ENCODE measurements around the gene VAV2. TPM values are rescaled to one million over a fixed set of nuclear protein-coding genes. Genes with fewer than 3 reads are reported as not detected.

VAV2 gene
- total RNA-seq, 1 donor from 2014 or later: 24.4 TPM

DNA sequence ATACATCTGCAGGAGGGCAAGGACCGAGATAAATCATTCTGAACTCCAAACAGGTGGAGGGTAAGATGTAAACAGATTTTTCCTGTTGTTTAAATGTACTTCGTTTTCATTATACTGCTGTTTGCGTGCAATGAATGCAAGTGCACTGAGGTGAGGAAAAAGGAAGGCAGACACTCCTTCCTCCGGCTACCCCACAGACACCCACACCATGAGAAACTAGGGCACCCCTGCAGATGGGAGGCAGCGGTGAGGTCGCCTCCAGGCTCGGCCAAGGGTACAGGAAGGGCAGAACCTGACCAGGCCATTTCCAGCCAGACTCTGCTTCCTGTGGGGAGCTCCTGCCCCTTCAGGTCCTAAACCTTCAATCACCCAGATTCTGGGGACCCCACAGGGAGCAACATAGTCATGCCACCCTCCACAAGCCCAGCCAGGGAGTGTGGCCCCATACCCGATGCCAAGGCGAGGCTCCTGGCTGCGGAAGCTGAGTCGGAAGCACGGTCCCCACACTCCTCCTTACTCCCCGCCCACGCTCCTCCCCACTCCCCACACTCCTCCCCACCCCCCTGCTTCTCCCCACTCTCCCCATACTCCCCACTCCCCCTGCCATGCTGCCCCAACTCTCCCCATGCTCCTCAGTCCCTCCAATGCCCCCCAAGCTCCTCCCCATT is 37.1 kb downstream of the VAV2 start:
- no peak for DNase-seq (ENCODE audit: extremely low spot score, unreplicated experiment)
- TF ChIP-seq, protein P1, sequence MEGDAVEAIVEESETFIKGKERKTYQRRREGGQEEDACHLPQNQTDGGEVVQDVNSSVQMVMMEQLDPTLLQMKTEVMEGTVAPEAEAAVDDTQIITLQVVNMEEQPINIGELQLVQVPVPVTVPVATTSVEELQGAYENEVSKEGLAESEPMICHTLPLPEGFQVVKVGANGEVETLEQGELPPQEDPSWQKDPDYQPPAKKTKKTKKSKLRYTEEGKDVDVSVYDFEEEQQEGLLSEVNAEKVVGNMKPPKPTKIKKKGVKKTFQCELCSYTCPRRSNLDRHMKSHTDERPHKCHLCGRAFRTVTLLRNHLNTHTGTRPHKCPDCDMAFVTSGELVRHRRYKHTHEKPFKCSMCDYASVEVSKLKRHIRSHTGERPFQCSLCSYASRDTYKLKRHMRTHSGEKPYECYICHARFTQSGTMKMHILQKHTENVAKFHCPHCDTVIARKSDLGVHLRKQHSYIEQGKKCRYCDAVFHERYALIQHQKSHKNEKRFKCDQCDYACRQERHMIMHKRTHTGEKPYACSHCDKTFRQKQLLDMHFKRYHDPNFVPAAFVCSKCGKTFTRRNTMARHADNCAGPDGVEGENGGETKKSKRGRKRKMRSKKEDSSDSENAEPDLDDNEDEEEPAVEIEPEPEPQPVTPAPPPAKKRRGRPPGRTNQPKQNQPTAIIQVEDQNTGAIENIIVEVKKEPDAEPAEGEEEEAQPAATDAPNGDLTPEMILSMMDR (IDR thresholded peaks at IDR 0.05): no peak
- peaks cover 58% of the 10 kb centered on the region for H3K4me1 Mint-ChIP-seq (ENCODE audit: unreplicated experiment)
- no peak overlapping the region for H3K27ac Mint-ChIP-seq (ENCODE audit: unreplicated experiment)
- no peaks in the 10 kb centered on the region for H3K27me3 Mint-ChIP-seq (ENCODE audit: unreplicated experiment)
- no peaks in the 10 kb centered on the region for H3K36me3 Mint-ChIP-seq (ENCODE audit: unreplicated experiment)
- H3K4me3 Mint-ChIP-seq (ENCODE audit: unreplicated experiment): no peak overlapping the region
- no peaks in the 10 kb centered on the region for H3K9me3 Mint-ChIP-seq (ENCODE audit: unreplicated experiment)

DNA sequence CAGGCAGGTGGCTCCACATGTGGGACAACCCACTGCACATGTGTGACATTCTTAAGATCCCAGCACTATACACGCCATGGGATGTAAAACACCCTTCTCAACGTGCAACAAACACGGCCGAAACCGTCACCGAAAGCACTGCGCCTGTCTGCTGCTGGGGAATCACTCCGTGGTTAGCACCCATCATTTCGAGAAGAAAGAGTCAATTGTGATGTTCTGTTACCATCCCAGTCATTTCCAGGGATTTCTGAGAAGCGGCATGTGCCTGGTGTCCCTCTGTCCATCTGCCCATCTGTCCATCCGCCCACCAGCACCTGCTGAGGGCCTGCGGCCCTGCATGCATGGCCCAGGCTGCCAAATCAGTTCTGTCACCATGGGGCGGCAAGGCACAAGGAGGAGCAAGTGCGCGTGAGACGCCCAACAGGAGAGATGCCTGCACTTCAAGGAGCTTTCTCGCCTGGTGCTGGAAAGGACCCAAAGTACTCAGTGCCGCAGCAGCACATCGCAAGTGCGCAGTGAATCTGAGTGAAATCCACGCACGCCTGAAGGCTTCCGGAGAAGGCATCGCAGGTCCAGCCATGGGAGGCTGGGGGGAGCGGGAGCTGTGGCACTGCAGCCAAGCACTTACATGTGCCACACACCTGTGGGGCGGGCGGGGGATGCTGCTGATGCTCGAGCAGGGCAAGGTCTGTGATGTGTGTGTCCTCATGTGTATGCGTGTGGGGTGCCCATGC is 38.0 kb downstream of the VAV2 start:
- Mint-ChIP-seq H3K27me3 (ENCODE audit: unreplicated experiment) (no peaks in the 10 kb centered on the region), H3K9me3 (ENCODE audit: unreplicated experiment) (no peaks in the 10 kb centered on the region), H3K36me3 (ENCODE audit: unreplicated experiment) (no peaks in the 10 kb centered on the region), H3K27ac (ENCODE audit: unreplicated experiment) (no peak overlapping the region), H3K4me3 (ENCODE audit: unreplicated experiment) (no peak overlapping the region), H3K4me1 (ENCODE audit: unreplicated experiment) (peaks cover 51% of the 10 kb centered on the region)
- TF ChIP-seq, protein P1 (IDR thresholded peaks at IDR 0.05): no peak
- DNase-seq (ENCODE audit: extremely low spot score, unreplicated experiment): no peak

DNA sequence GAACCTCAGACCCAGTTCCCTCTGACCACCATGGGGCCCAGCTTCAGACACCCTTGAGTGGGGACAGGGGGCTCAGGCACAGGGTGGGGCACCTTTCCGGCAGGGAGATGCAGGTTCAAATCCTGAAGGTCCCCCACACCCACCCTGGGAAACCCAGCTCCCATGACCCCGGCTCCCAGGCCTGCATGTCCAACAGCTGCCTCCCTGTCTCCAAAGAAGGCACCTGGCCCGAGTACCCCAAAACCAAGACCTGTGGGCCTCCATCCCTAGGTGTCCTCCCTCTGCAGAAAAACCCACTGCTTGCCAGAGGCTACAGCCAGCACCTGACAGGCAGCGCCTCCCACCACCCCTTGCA is 38.5 kb downstream of the VAV2 start:
- H3K4me1 Mint-ChIP-seq (ENCODE audit: unreplicated experiment): peaks cover 48% of the 10 kb centered on the region

DNA sequence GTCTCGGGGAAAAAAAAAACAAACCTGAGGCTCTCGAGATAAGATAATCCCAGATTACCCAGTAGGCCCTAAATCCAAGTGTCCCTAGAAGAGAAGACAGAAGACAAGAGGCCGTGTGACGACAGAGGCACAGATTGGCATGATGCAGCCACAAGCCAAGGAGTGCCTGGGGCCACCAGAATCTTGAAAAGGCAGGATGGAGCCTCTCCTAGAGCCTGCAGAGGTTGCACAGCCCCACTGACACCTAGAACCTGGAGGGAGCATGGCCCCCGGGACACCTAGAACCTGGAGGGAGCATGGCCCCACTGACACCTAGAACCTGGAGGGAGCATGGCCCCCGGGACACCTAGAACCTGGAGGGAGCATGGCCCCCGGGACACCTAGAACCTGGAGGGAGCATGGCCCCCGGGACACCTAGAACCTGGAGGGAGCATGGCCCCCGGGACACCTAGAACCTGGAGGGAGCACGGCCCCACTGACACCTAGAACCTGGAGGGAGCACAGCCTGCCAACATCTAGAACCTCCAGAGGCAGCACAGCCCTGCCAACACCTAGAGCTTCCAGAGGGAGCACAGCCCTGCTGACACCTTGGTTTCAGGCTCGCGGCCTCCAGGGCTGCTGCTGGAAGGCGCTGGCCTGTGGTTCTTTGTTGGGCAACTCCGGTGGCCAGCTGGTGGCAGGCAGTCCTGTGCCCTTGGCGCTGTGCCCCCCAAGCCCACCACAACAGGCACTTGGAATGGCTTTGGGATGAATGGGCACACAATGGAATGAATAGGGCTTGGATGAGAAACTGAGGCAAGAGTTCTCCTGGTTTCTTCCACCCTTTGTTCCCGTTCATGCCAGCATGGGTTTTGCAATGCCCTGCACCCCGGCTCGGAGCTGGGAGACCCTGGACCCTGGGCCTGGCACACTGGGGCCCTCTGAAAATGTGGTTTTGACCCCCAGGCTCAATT is 39.2 kb downstream of the VAV2 start:
- no peak overlapping the region for H3K27ac Mint-ChIP-seq (ENCODE audit: unreplicated experiment)
- no peak overlapping the region for H3K4me3 Mint-ChIP-seq (ENCODE audit: unreplicated experiment)
- H3K27me3 Mint-ChIP-seq (ENCODE audit: unreplicated experiment): no peaks in the 10 kb centered on the region
- H3K9me3 Mint-ChIP-seq (ENCODE audit: unreplicated experiment): no peaks in the 10 kb centered on the region
- peaks cover 4% of the 10 kb centered on the region for H3K36me3 Mint-ChIP-seq (ENCODE audit: unreplicated experiment)
- peaks cover 43% of the 10 kb centered on the region for H3K4me1 Mint-ChIP-seq (ENCODE audit: unreplicated experiment)
- TF ChIP-seq, protein P1 (IDR thresholded peaks at IDR 0.05): no peak
- DNase-seq (ENCODE audit: extremely low spot score, unreplicated experiment): no peak

More for the DNA sequence above, 38.5 kb downstream of the VAV2 start:
- Mint-ChIP-seq H3K27me3 (ENCODE audit: unreplicated experiment) (no peaks in the 10 kb centered on the region), H3K36me3 (ENCODE audit: unreplicated experiment) (no peaks in the 10 kb centered on the region), H3K4me3 (ENCODE audit: unreplicated experiment) (no peak overlapping the region), H3K27ac (ENCODE audit: unreplicated experiment) (no peak overlapping the region), H3K9me3 (ENCODE audit: unreplicated experiment) (no peaks in the 10 kb centered on the region)
- TF ChIP-seq, protein P1 (IDR thresholded peaks at IDR 0.05): no peak
- no peak for DNase-seq (ENCODE audit: extremely low spot score, unreplicated experiment)
